Gastrocnemius medialis (tissue), 4 donors: ENCODE measurements around the gene RADIL.

Experiments used
- POLR2A ChIP-seq, 2 donors: fragments of 450-650 bp; IDR thresholded peaks; one replicate each; pipeline ENCODE4 v1.6.1; 2017; ENCODE audit warnings: antibody characterized with exemption in 2 of 2, mild to moderate bottlenecking in 2 of 2, moderate library complexity in 2 of 2
- TF ChIP-seq, protein P1 (sequence below), 5 experiments: fragments of 450-650 bp in 3 of 5; fragments of 200-600 bp in 2 of 5; sonication (generic) in 2 of 5; IDR thresholded peaks in 4 of 5; conservative IDR thresholded peaks in 1 of 5; 1 replicate in 4 of 5; 2 replicates in 1 of 5; pipeline ENCODE4 v1.5.1; 2016 to 2019; ENCODE audit warnings: antibody characterized with exemption in 5 of 5, mild to moderate bottlenecking in 3 of 5, moderate library complexity in 3 of 5

DNA sequence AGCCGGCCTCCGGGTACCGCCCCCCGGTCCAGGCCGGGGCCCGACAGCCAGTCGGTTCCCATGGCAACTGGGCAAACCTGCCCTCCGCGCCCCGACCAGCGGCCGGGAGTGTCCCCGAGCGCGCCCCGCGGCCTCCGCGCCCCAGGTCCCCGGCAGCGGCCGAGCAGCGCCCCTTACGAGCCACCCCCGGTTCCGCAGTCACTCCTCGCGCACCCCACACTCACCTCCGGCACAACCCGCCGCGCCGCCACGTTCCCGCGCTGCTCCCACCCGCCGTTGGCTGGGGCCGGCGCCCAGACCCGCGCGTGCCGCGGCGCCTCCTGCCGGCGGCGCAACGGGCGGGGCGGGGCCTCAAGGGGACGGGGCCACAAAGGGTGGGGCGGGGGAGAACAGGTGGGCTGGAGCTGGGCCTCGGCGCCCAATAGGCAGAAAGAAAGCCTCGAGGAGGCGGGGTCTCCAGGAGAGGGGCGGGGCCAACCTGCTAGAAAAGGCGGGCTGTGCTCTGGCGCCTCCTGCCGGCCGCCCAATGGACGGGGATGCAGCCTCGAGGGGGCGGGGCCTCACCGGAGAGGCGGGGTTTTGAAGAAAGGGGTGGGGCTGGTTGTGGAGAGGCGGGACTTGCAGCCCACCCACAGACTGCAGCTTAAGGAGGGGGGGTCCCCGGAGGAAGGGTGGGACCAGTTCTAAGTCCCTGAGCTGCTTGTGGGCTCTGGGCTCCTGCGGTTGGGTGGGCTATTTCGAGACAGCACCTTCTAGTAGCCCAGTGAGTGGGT is at the start of gene RADIL:
- TF ChIP-seq POLR2A (IDR thresholded peaks at IDR 0.05) = peak in 1 of 2 donors; percentile 15
- TF ChIP-seq, protein P1, sequence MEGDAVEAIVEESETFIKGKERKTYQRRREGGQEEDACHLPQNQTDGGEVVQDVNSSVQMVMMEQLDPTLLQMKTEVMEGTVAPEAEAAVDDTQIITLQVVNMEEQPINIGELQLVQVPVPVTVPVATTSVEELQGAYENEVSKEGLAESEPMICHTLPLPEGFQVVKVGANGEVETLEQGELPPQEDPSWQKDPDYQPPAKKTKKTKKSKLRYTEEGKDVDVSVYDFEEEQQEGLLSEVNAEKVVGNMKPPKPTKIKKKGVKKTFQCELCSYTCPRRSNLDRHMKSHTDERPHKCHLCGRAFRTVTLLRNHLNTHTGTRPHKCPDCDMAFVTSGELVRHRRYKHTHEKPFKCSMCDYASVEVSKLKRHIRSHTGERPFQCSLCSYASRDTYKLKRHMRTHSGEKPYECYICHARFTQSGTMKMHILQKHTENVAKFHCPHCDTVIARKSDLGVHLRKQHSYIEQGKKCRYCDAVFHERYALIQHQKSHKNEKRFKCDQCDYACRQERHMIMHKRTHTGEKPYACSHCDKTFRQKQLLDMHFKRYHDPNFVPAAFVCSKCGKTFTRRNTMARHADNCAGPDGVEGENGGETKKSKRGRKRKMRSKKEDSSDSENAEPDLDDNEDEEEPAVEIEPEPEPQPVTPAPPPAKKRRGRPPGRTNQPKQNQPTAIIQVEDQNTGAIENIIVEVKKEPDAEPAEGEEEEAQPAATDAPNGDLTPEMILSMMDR (IDR thresholded peaks at IDR 0.05 in 4 of 5, conservative IDR thresholded peaks at IDR 0.05 in 1 of 5) = peak; percentile 34 to 82 (median 69)
